ENCODE data around the gene BOK.
"Not testable (repeated sequence)": the region's sequence is repeated elsewhere in the genome, so short reads cannot be mapped to it uniquely, and the experiment has no call there.

BOK gene

GRCh38 chr2:241558532-241559322 is at the start of gene BOK:
Gene BOK (plus strand): TSS chr2:241558745. CDS start chr2:241559484, 739 bp downstream.
- no peak for TF ChIP-seq ZNF274 (IDR thresholded peaks at IDR 0.05; ENCODE audit: low read depth, low read length)
- peak within 1 kb of the TSS; percentile 59; the same call in 1 of the 2 replicates for H3K4me3 ChIP-seq (ENCODE audit: low read length)

- TF ChIP-seq ZNF274 (IDR thresholded peaks at IDR 0.05; ENCODE audit: low read depth, low read length) = no peak
- peak overlapping the region; percentile 62; the same call in 1 of the 2 replicates for H3K4me3 ChIP-seq (ENCODE audit: low read length)
Observed at GRCh38 chr2:241509155-241509784, 49.3 kb upstream of the BOK start.

- H3K4me3 ChIP-seq (ENCODE audit: low read length) = no peak overlapping the region
- no peak for TF ChIP-seq ZNF274 (IDR thresholded peaks at IDR 0.05; ENCODE audit: low read depth, low read length)
Observed at GRCh38 chr2:241511091-241511741, 47.3 kb upstream of the BOK start.

- no peak overlapping the region for H3K4me3 ChIP-seq (ENCODE audit: low read length)
- no peak for TF ChIP-seq ZNF274 (IDR thresholded peaks at IDR 0.05; ENCODE audit: low read depth, low read length)
Observed at GRCh38 chr2:241514553-241514952, 44.0 kb upstream of the BOK start.

GRCh38 chr2:241514986-241515737 is 43.4 kb upstream of the BOK start:
- TF ChIP-seq ZNF274 (IDR thresholded peaks at IDR 0.05; ENCODE audit: low read depth, low read length) = no peak
- H3K4me3 ChIP-seq (ENCODE audit: low read length) = peak overlapping the region; percentile 16; the same call in 1 of the 2 replicates

- peak overlapping the region; percentile 37; the same call in 1 of the 2 replicates for H3K4me3 ChIP-seq (ENCODE audit: low read length)
- TF ChIP-seq ZNF274 (IDR thresholded peaks at IDR 0.05; ENCODE audit: low read depth, low read length) = no peak
Observed at GRCh38 chr2:241516520-241516965, 42.0 kb upstream of the BOK start.

GRCh38 chr2:241517297-241517696 is 41.2 kb upstream of the BOK start:
- TF ChIP-seq ZNF274 (IDR thresholded peaks at IDR 0.05; ENCODE audit: low read depth, low read length) = no peak

GRCh38 chr2:241519669-241520068 is 38.9 kb upstream of the BOK start:
- no peak overlapping the region for H3K4me3 ChIP-seq (ENCODE audit: low read length)
- no peak for TF ChIP-seq ZNF274 (IDR thresholded peaks at IDR 0.05; ENCODE audit: low read depth, low read length)

More at GRCh38 chr2:241517297-241517696, 41.2 kb upstream of the BOK start:
- H3K4me3 ChIP-seq (ENCODE audit: low read length) = no peak overlapping the region

- TF ChIP-seq ZNF274 (IDR thresholded peaks at IDR 0.05; ENCODE audit: low read depth, low read length) = no peak
Observed at GRCh38 chr2:241522477-241522876, 36.1 kb upstream of the BOK start.

GRCh38 chr2:241525818-241526780 is 32.4 kb upstream of the BOK start:
- not testable (repeated sequence) for H3K4me3 ChIP-seq (ENCODE audit: low read length)

More at GRCh38 chr2:241522477-241522876, 36.1 kb upstream of the BOK start:
- H3K4me3 ChIP-seq (ENCODE audit: low read length) = no peak overlapping the region

GRCh38 chr2:241530571-241530970 is 28.0 kb upstream of the BOK start:
- no peak for TF ChIP-seq ZNF274 (IDR thresholded peaks at IDR 0.05; ENCODE audit: low read depth, low read length)
- no peak overlapping the region for H3K4me3 ChIP-seq (ENCODE audit: low read length)

GRCh38 chr2:241531161-241531722 is 27.3 kb upstream of the BOK start:
- H3K4me3 ChIP-seq (ENCODE audit: low read length) = no peak overlapping the region
- TF ChIP-seq ZNF274 (IDR thresholded peaks at IDR 0.05; ENCODE audit: low read depth, low read length) = no peak

- no peak for TF ChIP-seq ZNF274 (IDR thresholded peaks at IDR 0.05; ENCODE audit: low read depth, low read length)
- H3K4me3 ChIP-seq (ENCODE audit: low read length) = no peak overlapping the region
Observed at GRCh38 chr2:241532168-241532567, 26.4 kb upstream of the BOK start.

Measured in GM08714 (cell line).